Liver (tissue), 9 donors: Measurements from ENCODE around the gene TMEM175. TPM values are rescaled to one million over a fixed set of nuclear protein-coding genes. Genes with fewer than 3 reads are reported as not detected.

ENCODE experiments used
- DNase-seq: peaks from one replicate; pipeline ENCODE4 v3.0.0-alpha.2; 2017; ENCODE audit warnings: low spot score
- H3K27ac ChIP-seq, 2 donors: one replicate each; pipeline ENCODE4 v1.7.0; 2013; ENCODE audit warnings: inconsistent platforms in 2 of 2, low read length in 2 of 2, control low read depth in 1 of 2, low read depth in 1 of 2, mild to moderate bottlenecking in 1 of 2
- H3K27me3 ChIP-seq, 4 donors: one replicate each; pipeline versions ENCODE4 v1.6.1 to v1.7.0; 2013; ENCODE audit warnings: low read length in 3 of 4, inconsistent platforms in 1 of 4, mild to moderate bottlenecking in 1 of 4, moderate library complexity in 1 of 4; ENCODE audit not compliant: control insufficient read depth in 4 of 4, insufficient read depth in 4 of 4
- H3K36me3 ChIP-seq, 4 donors: one replicate each; pipeline versions ENCODE4 v1.6.1 to v1.7.0; 2013; ENCODE audit warnings: low read length in 3 of 4, mild to moderate bottlenecking in 3 of 4, low read depth in 1 of 4, moderate library complexity in 1 of 4; ENCODE audit not compliant: control insufficient read depth in 4 of 4, insufficient read depth in 3 of 4
- H3K4me1 ChIP-seq, 4 donors: one replicate each; pipeline versions ENCODE4 v1.6.1 to v1.7.0; 2013; ENCODE audit warnings: low read length in 3 of 4, mild to moderate bottlenecking in 3 of 4, moderate library complexity in 1 of 4; ENCODE audit not compliant: control insufficient read depth in 4 of 4, insufficient read depth in 4 of 4
- H3K4me3 ChIP-seq, 3 donors: one replicate each; pipeline versions ENCODE4 v1.6.1 to v1.7.0; 2013; ENCODE audit warnings: low read length in 3 of 3, control low read depth in 1 of 3, low read depth in 1 of 3, mild to moderate bottlenecking in 1 of 3
- H3K9ac ChIP-seq, 2 donors: one replicate each; pipeline ENCODE4 v1.7.0; 2013; ENCODE audit warnings: low read length in 2 of 2, mild to moderate bottlenecking in 2 of 2, moderate library complexity in 2 of 2, control low read depth in 1 of 2, low read depth in 1 of 2
- H3K9me3 ChIP-seq, 4 donors: one replicate each; pipeline versions ENCODE4 v1.6.1 to v1.7.0; 2013; ENCODE audit warnings: low read length in 3 of 4; ENCODE audit not compliant: control insufficient read depth in 4 of 4
- ATF3 ChIP-seq: IDR thresholded peaks from 2 replicates; pipeline ENCODE4 v1.6.1; 2016; ENCODE audit warnings: antibody characterized with exemption
- CTCF ChIP-seq: fragments of 150-350 bp; IDR thresholded peaks from 2 replicates; pipeline ENCODE4 v1.5.1; 2017; ENCODE audit warnings: improper control_type of control experiment, low read depth, low read length; ENCODE audit not compliant: missing input control
- EGR1 ChIP-seq, 2 donors: IDR thresholded peaks; 2 replicates each; pipeline ENCODE4 v1.6.1; 2016 to 2018; ENCODE audit warnings: antibody characterized with exemption in 2 of 2, low read depth in 2 of 2
- FOXA1 ChIP-seq: IDR thresholded peaks from 2 replicates; pipeline ENCODE4 v1.6.1; 2016; ENCODE audit warnings: antibody characterized with exemption
- FOXA2 ChIP-seq: IDR thresholded peaks from 2 replicates; pipeline ENCODE4 v1.6.1; 2016; ENCODE audit warnings: antibody characterized with exemption
- GABPA ChIP-seq, 2 donors: IDR thresholded peaks in 1 of 2; conservative IDR thresholded peaks in 1 of 2; 2 replicates each; pipeline ENCODE4 v1.6.1; 2016; ENCODE audit warnings: antibody characterized with exemption in 2 of 2, mild to moderate bottlenecking in 1 of 2, moderate library complexity in 1 of 2
- HNF4A ChIP-seq, 2 donors: conservative IDR thresholded peaks; 2 replicates each; pipeline ENCODE4 v1.6.1; 2016; ENCODE audit warnings: antibody characterized with exemption in 2 of 2, mild to moderate bottlenecking in 2 of 2
- HNF4G ChIP-seq: IDR thresholded peaks from 2 replicates; pipeline ENCODE4 v1.6.1; 2016; ENCODE audit warnings: antibody characterized with exemption
- JUND ChIP-seq, 2 donors: IDR thresholded peaks; 2 replicates each; pipeline ENCODE4 v1.6.1; 2016; ENCODE audit warnings: antibody characterized with exemption in 2 of 2
- MAX ChIP-seq: IDR thresholded peaks from 2 replicates; pipeline ENCODE4 v1.6.1; 2016; ENCODE audit warnings: antibody characterized with exemption
- NR2F2 ChIP-seq: IDR thresholded peaks from 2 replicates; pipeline ENCODE4 v1.6.1; 2016; ENCODE audit warnings: antibody characterized with exemption
- RAD21 ChIP-seq, 2 donors: IDR thresholded peaks; 2 replicates each; pipeline ENCODE4 v1.6.1; 2016; ENCODE audit warnings: antibody characterized with exemption in 2 of 2, mild to moderate bottlenecking in 2 of 2
- REST ChIP-seq: IDR thresholded peaks from 2 replicates; pipeline ENCODE4 v1.6.1; 2016; ENCODE audit warnings: antibody characterized with exemption, mild to moderate bottlenecking
- RXRA ChIP-seq, 2 donors: IDR thresholded peaks; 2 replicates each; pipeline ENCODE4 v1.6.1; 2017 to 2018; ENCODE audit warnings: antibody characterized with exemption in 2 of 2, mild to moderate bottlenecking in 1 of 2
- SP1 ChIP-seq: IDR thresholded peaks from 2 replicates; pipeline ENCODE4 v1.6.1; 2018; ENCODE audit warnings: antibody characterized with exemption, mild to moderate bottlenecking
- TAF1 ChIP-seq: conservative IDR thresholded peaks from 2 replicates; pipeline ENCODE4 v1.6.1; 2016; ENCODE audit warnings: antibody characterized with exemption, mild to moderate bottlenecking
- YY1 ChIP-seq: IDR thresholded peaks from 2 replicates; pipeline ENCODE4 v1.6.1; 2016; ENCODE audit warnings: antibody characterized with exemption, mild to moderate bottlenecking
- ZBTB33 ChIP-seq: IDR thresholded peaks from 2 replicates; pipeline ENCODE4 v1.6.1; 2016; ENCODE audit warnings: antibody characterized with exemption
- WGBS: extraction: QIAGEN DNeasy Blood & Tissue Kit; methylation state at CpG from one replicate; pipeline ENCODE4 v1.1.7; 2013; 5-methylcytosine and 5-hydroxymethylcytosine counted together
- polyA plus RNA-seq, 2 donors: library from polyadenylated mRNA; stranded (reverse) in 1 of 2; unstranded in 1 of 2; fragments of 200-250 nt in 1 of 2; fragments of >200 nt in 1 of 2; fragmentation: Nextera tagmentation in 1 of 2; extraction: Ambion mirVana in 1 of 2; gene quantifications; one replicate each; pipeline versions ENCODE4 v1.2.1 to v1.2.3, GENCODE V29; 2013 to 2015
- total RNA-seq, 2 donors: library from RNA; depleted of rRNA; stranded (reverse); fragments of >200 nt; gene quantifications; one replicate each; pipeline ENCODE4 v1.2.3, GENCODE V29; 2014
- donor health status: healthy.
- donor health status: healthy.
- donor health status: healthy.
- donor health status: healthy.
- donor health status: healthy.

Gene TMEM175
- total and polyA plus RNA-seq, 4 donors, result 18.6 to 26.3 (median 25.5) TPM

GRCh38 chr4:982291-982690 is 50.0 kb downstream of the TMEM175 start:
- H3K9ac ChIP-seq, result no peak overlapping the region
- H3K4me1 ChIP-seq, result peaks cover 4 to 36% (median 25%) of the 10 kb centered on the region in 4 donors
- H3K4me3 ChIP-seq, result no peak overlapping the region
- no peaks in the 10 kb centered on the region for H3K27me3 ChIP-seq
- no peaks in the 10 kb centered on the region for H3K9me3 ChIP-seq
- WGBS, result 95% methylated on average over 17 of the region's 17 CpGs
- no peaks in the 10 kb centered on the region for H3K36me3 ChIP-seq
- H3K27ac ChIP-seq, result no peak overlapping the region
- DNase-seq, result no peak
- no peak for TF ChIP-seq YY1
- no peak for TF ChIP-seq JUND (IDR thresholded peaks at IDR 0.05)
- no peak for TF ChIP-seq HNF4A (conservative IDR thresholded peaks at IDR 0.05)
- no peak for TF ChIP-seq SP1
- no peak for TF ChIP-seq FOXA1
- TF ChIP-seq ZBTB33, result no peak
- TF ChIP-seq RXRA (IDR thresholded peaks at IDR 0.05), result no peak
- no peak for TF ChIP-seq CTCF
- TF ChIP-seq RAD21 (IDR thresholded peaks at IDR 0.05), result no peak
- TF ChIP-seq REST, result no peak
- no peak for TF ChIP-seq EGR1 (IDR thresholded peaks at IDR 0.05; ENCODE audit: low read depth in 2 of 2)
- no peak for TF ChIP-seq GABPA (IDR thresholded peaks at IDR 0.05 in 1 of 2, conservative IDR thresholded peaks at IDR 0.05 in 1 of 2)
- no peak for TF ChIP-seq NR2F2
- no peak for TF ChIP-seq MAX
- no peak for TF ChIP-seq TAF1
- TF ChIP-seq FOXA2, result no peak
- no peak for TF ChIP-seq ATF3
- no peak for TF ChIP-seq HNF4G
